IMR-90 (cell line): ENCODE results near the gene STEAP3. TPM values are rescaled to one million over a fixed set of nuclear protein-coding genes. Genes with fewer than 3 reads are reported as not detected.

ENCODE experiments used
- ATAC-seq: fragments of 200-7000 bp; cut with Tn5 transposase; 2 replicates; pipeline ENCODE4 v1.9.1; 2020; ENCODE audit warnings: low read depth, mild to moderate bottlenecking, moderate library complexity
- BruUV-seq: library from RNA; stranded (reverse); fragments of 400-500 nt; replicated peaks from 2 replicates; lab custom pipeline; 2021; lab: Mats Ljungman, UMichigan
- CTCF ChIA-PET: fragments of 300-600 bp; formaldehyde crosslinking; extraction: SDS; loops from one replicate; lab custom pipeline; 2021; ENCODE audit warnings: antibody characterized with exemption; lab: Yijun Ruan, JAX
- POLR2A ChIA-PET: fragments of 300-600 bp; sonication (Branson Sonifier 250); formaldehyde crosslinking; loops from one replicate; lab custom pipeline; 2022; ENCODE audit warnings: antibody characterized with exemption; ENCODE audit not compliant: unreplicated experiment; lab: Charles Lee
- DNase-seq: peaks from one replicate; pipeline ENCODE4 v3.0.0; 2013
- H2AFZ ChIP-seq: replicated peaks from 2 replicates; pipeline ENCODE3; 2013; ENCODE audit warnings: low read length, mild to moderate bottlenecking; ENCODE audit not compliant: poor library complexity
- H2AK5ac ChIP-seq: 2 replicates; pipeline ENCODE4 v1.6.1; 2013; ENCODE audit warnings: low read depth, low read length, inconsistent platforms
- H2AK9ac ChIP-seq: replicated peaks from 2 replicates; pipeline ENCODE3; 2013; ENCODE audit warnings: mild to moderate bottlenecking, low read depth, low read length, moderate library complexity; ENCODE audit not compliant: poor library complexity
- H2BK120ac ChIP-seq: 2 replicates; pipeline ENCODE4 v1.6.1; 2013; ENCODE audit warnings: low read depth, low read length, inconsistent platforms
- H2BK15ac ChIP-seq: 3 replicates; pipeline ENCODE4 v1.6.1; 2013; ENCODE audit warnings: low read depth, low read length, inconsistent platforms
- H2BK20ac ChIP-seq: 2 replicates; pipeline ENCODE4 v1.6.1; 2013; ENCODE audit warnings: low read depth, mild to moderate bottlenecking, inconsistent platforms, low read length, moderate library complexity
- H2BK5ac ChIP-seq: 2 replicates; pipeline ENCODE4 v1.6.1; 2013; ENCODE audit warnings: mild to moderate bottlenecking, low read depth, low read length, inconsistent platforms; ENCODE audit not compliant: poor library complexity, severe bottlenecking
- H3K14ac ChIP-seq: replicated peaks from 2 replicates; pipeline ENCODE4 v1.6.1; 2013; ENCODE audit warnings: low read depth, low read length, inconsistent platforms
- H3K18ac ChIP-seq: 2 replicates; pipeline ENCODE4 v1.6.1; 2013; ENCODE audit warnings: low read depth, low read length, control low read depth
- H3K23ac ChIP-seq: 2 replicates; pipeline ENCODE4 v1.6.1; 2013; ENCODE audit warnings: low read depth, low read length, inconsistent platforms
- H3K27ac ChIP-seq: 2 replicates; pipeline ENCODE4 v1.5.1; 2013; ENCODE audit warnings: mild to moderate bottlenecking, control low read depth, low read length; ENCODE audit not compliant: insufficient read depth
- H3K27me3 ChIP-seq: 2 replicates; pipeline ENCODE4 v1.6.1; 2013; ENCODE audit warnings: low read length; ENCODE audit not compliant: control insufficient read depth, insufficient read depth
- H3K36me3 ChIP-seq: 2 replicates; pipeline ENCODE4 v1.6.1; 2013; ENCODE audit warnings: low read length, mixed read lengths; ENCODE audit not compliant: control insufficient read depth, insufficient read depth
- H3K4ac ChIP-seq: 2 replicates; pipeline ENCODE4 v1.6.1; 2013; ENCODE audit warnings: low read depth, low read length, inconsistent platforms
- H3K4me1 ChIP-seq: 2 replicates; pipeline ENCODE4 v1.6.1; 2013; ENCODE audit warnings: low read length, mixed read lengths; ENCODE audit not compliant: control insufficient read depth, insufficient read depth
- H3K4me2 ChIP-seq: 2 replicates; pipeline ENCODE4 v1.6.1; 2013; ENCODE audit warnings: low read depth, mild to moderate bottlenecking, control low read depth, low read length, moderate library complexity
- H3K4me3 ChIP-seq: 2 replicates; pipeline ENCODE4 v1.5.1; 2013; ENCODE audit warnings: low read depth, mild to moderate bottlenecking, control low read depth, low read length, moderate library complexity; ENCODE audit not compliant: insufficient read depth
- H3K56ac ChIP-seq: 2 replicates; pipeline ENCODE4 v1.6.1; 2013; ENCODE audit warnings: low read length, inconsistent platforms; ENCODE audit not compliant: insufficient read depth; ENCODE audit errors: extremely low read depth
- H3K79me1 ChIP-seq, 2 experiments: 2 replicates each; pipeline ENCODE4 v1.6.1; 2013; ENCODE audit warnings: low read length in 2 of 2, inconsistent platforms in 1 of 2, low read depth in 1 of 2
- H3K9ac ChIP-seq: 2 replicates; pipeline ENCODE4 v1.6.1; 2013; ENCODE audit warnings: low read depth, low read length, control low read depth
- H3K9me1 ChIP-seq: 2 replicates; pipeline ENCODE4 v1.6.1; 2013; ENCODE audit warnings: low read length, inconsistent platforms; ENCODE audit not compliant: insufficient read depth
- H3K9me3 ChIP-seq: 2 replicates; pipeline ENCODE4 v1.6.1; 2013; ENCODE audit warnings: low read length; ENCODE audit not compliant: control insufficient read depth, insufficient read depth
- H4K20me1 ChIP-seq: 2 replicates; pipeline ENCODE4 v1.6.1; 2013; ENCODE audit warnings: low read length, inconsistent platforms; ENCODE audit not compliant: insufficient read depth
- H4K5ac ChIP-seq: 2 replicates; pipeline ENCODE4 v1.6.1; 2013; ENCODE audit warnings: mild to moderate bottlenecking, low read depth, low read length, control low read depth
- H4K8ac ChIP-seq, 2 experiments: 2 replicates each; pipeline ENCODE4 v1.6.1; 2013; ENCODE audit warnings: low read depth in 2 of 2, low read length in 2 of 2, control low read depth in 1 of 2, inconsistent platforms in 1 of 2
- H4K91ac ChIP-seq: 2 replicates; pipeline ENCODE4 v1.6.1; 2013; ENCODE audit warnings: low read depth, low read length, inconsistent platforms; ENCODE audit not compliant: insufficient read depth
- BHLHE40 ChIP-seq: fragments of 150-350 bp; IDR thresholded peaks from 2 replicates; pipeline ENCODE4 v1.6.1; 2016; ENCODE audit warnings: mild to moderate bottlenecking, low read depth, low read length
- CEBPB ChIP-seq: IDR thresholded peaks from 2 replicates; pipeline ENCODE4 v1.6.1; 2012; ENCODE audit warnings: low read depth, low read length, improper control_type of control experiment
- CHD1 ChIP-seq: IDR thresholded peaks from 2 replicates; pipeline ENCODE4 v1.6.1; 2012; ENCODE audit warnings: low read depth, low read length, improper control_type of control experiment
- MAFK ChIP-seq: IDR thresholded peaks from 2 replicates; pipeline ENCODE4 v1.6.1; 2012; ENCODE audit warnings: low read depth, low read length, improper control_type of control experiment
- MXI1 ChIP-seq: IDR thresholded peaks from 2 replicates; pipeline ENCODE4 v1.6.1; 2012; ENCODE audit warnings: low read depth, mild to moderate bottlenecking, low read length, moderate library complexity, borderline replicate concordance
- NFE2L2 ChIP-seq: fragments of 150-350 bp; IDR thresholded peaks from 2 replicates; pipeline ENCODE4 v1.6.1; 2016; ENCODE audit warnings: low read depth, mild to moderate bottlenecking, low read length
- POLR2A ChIP-seq: IDR thresholded peaks from 2 replicates; pipeline ENCODE4 v1.6.1; 2012; ENCODE audit warnings: mild to moderate bottlenecking, low read depth, low read length
- RAD21 ChIP-seq: IDR thresholded peaks from 2 replicates; pipeline ENCODE4 v1.6.1; 2012; ENCODE audit warnings: low read length, improper control_type of control experiment
- RCOR1 ChIP-seq: IDR thresholded peaks from 2 replicates; pipeline ENCODE4 v1.6.1; 2012; ENCODE audit warnings: mild to moderate bottlenecking, low read length, improper control_type of control experiment; ENCODE audit not compliant: insufficient replicate concordance
- RFX5 ChIP-seq: IDR thresholded peaks from 2 replicates; pipeline ENCODE4 v1.8.0; 2012; ENCODE audit warnings: low read depth, mild to moderate bottlenecking, low read length, moderate library complexity
- SMC3 ChIP-seq: fragments of 150-350 bp; IDR thresholded peaks from 2 replicates; pipeline ENCODE4 v1.6.1; 2016; ENCODE audit warnings: low read depth, mild to moderate bottlenecking, antibody characterized with exemption, low read length, moderate library complexity
- WGBS, 2 experiments: methylation state at CpG; one replicate each; pipeline versions ENCODE4 v1.1.5 to v1.1.7; 2013; ENCODE audit warnings: missing lambda C conversion rate in 2 of 2; ENCODE audit not compliant: insufficient read length in 1 of 2; ENCODE audit errors: extremely low coverage in 2 of 2; 5-methylcytosine and 5-hydroxymethylcytosine counted together
- dilution Hi-C: fragments of 300-500 bp; cut with HindIII; formaldehyde crosslinking; loops from one replicate; pipeline ENCODE4 v1.14.3; 2018; ENCODE audit warnings: low sequenced_read_pairs; ENCODE audit not compliant: unreplicated experiment
- in situ Hi-C: fragments of 300-500 bp; cut with MboI; formaldehyde crosslinking; loops from 3 replicates; pipeline ENCODE4 v1.14.3; 2019; ENCODE audit warnings: low sequenced_read_pairs, inconsistent platforms, mixed read lengths
- intact Hi-C: fragments of 100-400 bp; cut with micrococcal nuclease; formaldehyde crosslinking; loops from 2 replicates; pipeline ENCODE4 v1.10.0; 2022
- polyA plus RNA-seq, 3 experiments: library from polyadenylated mRNA; depleted of rRNA; stranded (reverse); fragments of >200 nt; gene quantifications; 2 replicates each; pipeline ENCODE4 v1.2.3, GENCODE V29; 2012; ENCODE audit warnings: low replicate concordance in 1 of 3
- total RNA-seq: library from RNA; depleted of rRNA; stranded (reverse); fragments of >200 nt; gene quantifications from 2 replicates; pipeline ENCODE4 v1.2.3, GENCODE V29; 2012
- TF ChIP-seq, protein P1 (sequence below): conservative IDR thresholded peaks from 2 replicates; pipeline ENCODE4 v1.5.1; 2012; ENCODE audit warnings: mild to moderate bottlenecking, low read depth, low read length, improper control_type of control experiment
- TF ChIP-seq, protein P2 (sequence below): fragments of 150-350 bp; IDR thresholded peaks from 2 replicates; pipeline ENCODE4 v1.6.1; 2016; ENCODE audit warnings: low read depth, mild to moderate bottlenecking, low read length, moderate library complexity, borderline replicate concordance

The STEAP3 gene
- total and polyA plus RNA-seq, 2 of the 4 experiments (the other 2 are of a cell fraction) = 19.4 to 43.9 TPM

DNA sequence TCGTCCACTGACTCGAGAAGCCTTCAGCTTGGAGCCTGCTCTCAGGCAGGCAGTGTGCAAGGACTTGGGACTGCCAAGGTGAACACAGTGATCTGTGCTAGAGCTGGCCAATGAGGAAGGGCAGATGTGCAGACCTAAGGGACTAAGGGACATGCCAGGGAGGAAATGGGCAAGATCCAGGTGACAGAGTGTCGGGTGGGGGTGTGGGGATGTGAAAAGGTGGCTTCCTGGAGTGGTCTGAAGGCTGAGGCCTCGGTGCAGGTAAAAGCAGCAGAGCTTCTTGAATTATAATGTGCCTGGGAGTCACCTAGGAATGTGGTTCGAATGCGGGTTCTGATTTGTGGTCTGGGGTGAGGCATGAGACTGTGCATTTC lies 42.0 kb downstream of the STEAP3 start:
- no peak overlapping the region for H2BK15ac ChIP-seq
- H3K4ac ChIP-seq = no peak overlapping the region
- H2AFZ ChIP-seq = no peak overlapping the region
- H4K91ac ChIP-seq = no peak overlapping the region
- H3K9me1 ChIP-seq = peaks cover 8% of the 10 kb centered on the region
- no peaks in the 10 kb centered on the region for H3K36me3 ChIP-seq
- H3K56ac ChIP-seq = no peak overlapping the region
- in situ Hi-C loops = loop anchor here (25.0 kb wide), 1 partner anchor 103 kb away; the partner anchor contains the start of gene C1QL2
- intact Hi-C loops = loop anchor here (1.0 kb wide), 2 partner anchors 46 to 254 kb away; no protein-coding TSS in a partner anchor
- no peak overlapping the region for H2BK5ac ChIP-seq
- dilution Hi-C loops = no loop called here
- no peak overlapping the region for H3K23ac ChIP-seq
- ChIA-PET POLR2A (no interaction called here), CTCF (no interaction called here)
- no peak overlapping the region for H3K4me3 ChIP-seq
- WGBS, 2 experiments = 85% methylated on average over 3 of the region's 6 CpGs; no CpG with 5 or more reads in 1 of the 2 experiments
- no peak overlapping the region for H3K14ac ChIP-seq
- TF ChIP-seq SMC3 = no peak
- no peak for TF ChIP-seq RAD21
- TF ChIP-seq CEBPB = no peak
- no peak for TF ChIP-seq NFE2L2
- no peak for TF ChIP-seq CHD1
- TF ChIP-seq RFX5 = no peak
- TF ChIP-seq MAFK = no peak
- TF ChIP-seq POLR2A = no peak
- TF ChIP-seq MXI1 = no peak
- no peak for TF ChIP-seq RCOR1
- TF ChIP-seq BHLHE40 = no peak
- TF ChIP-seq, protein P1, sequence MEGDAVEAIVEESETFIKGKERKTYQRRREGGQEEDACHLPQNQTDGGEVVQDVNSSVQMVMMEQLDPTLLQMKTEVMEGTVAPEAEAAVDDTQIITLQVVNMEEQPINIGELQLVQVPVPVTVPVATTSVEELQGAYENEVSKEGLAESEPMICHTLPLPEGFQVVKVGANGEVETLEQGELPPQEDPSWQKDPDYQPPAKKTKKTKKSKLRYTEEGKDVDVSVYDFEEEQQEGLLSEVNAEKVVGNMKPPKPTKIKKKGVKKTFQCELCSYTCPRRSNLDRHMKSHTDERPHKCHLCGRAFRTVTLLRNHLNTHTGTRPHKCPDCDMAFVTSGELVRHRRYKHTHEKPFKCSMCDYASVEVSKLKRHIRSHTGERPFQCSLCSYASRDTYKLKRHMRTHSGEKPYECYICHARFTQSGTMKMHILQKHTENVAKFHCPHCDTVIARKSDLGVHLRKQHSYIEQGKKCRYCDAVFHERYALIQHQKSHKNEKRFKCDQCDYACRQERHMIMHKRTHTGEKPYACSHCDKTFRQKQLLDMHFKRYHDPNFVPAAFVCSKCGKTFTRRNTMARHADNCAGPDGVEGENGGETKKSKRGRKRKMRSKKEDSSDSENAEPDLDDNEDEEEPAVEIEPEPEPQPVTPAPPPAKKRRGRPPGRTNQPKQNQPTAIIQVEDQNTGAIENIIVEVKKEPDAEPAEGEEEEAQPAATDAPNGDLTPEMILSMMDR = no peak
- TF ChIP-seq, protein P2, sequence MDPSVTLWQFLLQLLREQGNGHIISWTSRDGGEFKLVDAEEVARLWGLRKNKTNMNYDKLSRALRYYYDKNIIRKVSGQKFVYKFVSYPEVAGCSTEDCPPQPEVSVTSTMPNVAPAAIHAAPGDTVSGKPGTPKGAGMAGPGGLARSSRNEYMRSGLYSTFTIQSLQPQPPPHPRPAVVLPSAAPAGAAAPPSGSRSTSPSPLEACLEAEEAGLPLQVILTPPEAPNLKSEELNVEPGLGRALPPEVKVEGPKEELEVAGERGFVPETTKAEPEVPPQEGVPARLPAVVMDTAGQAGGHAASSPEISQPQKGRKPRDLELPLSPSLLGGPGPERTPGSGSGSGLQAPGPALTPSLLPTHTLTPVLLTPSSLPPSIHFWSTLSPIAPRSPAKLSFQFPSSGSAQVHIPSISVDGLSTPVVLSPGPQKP = no peak
- ATAC-seq = no peak
- H3K27me3 ChIP-seq = no peaks in the 10 kb centered on the region
- H4K8ac ChIP-seq = no peak overlapping the region
- no peak overlapping the region for H3K9ac ChIP-seq
- H4K20me1 ChIP-seq = no peaks in the 10 kb centered on the region
- no peak overlapping the region for H3K18ac ChIP-seq
- no peak overlapping the region for H2BK120ac ChIP-seq
- H2AK5ac ChIP-seq = no peak overlapping the region
- no peak overlapping the region for H2BK20ac ChIP-seq
- H4K5ac ChIP-seq = no peak overlapping the region
- no TSS peak for BruUV-seq
- no peak for DNase-seq
- H3K27ac ChIP-seq = no peak overlapping the region
- peaks cover 6% of the 10 kb centered on the region; the same call in 1 of the 2 replicates for H3K4me1 ChIP-seq
- H3K79me1 ChIP-seq = no peaks in the 10 kb centered on the region
- H2AK9ac ChIP-seq = no peak overlapping the region
- H3K9me3 ChIP-seq = no peaks in the 10 kb centered on the region
- no peak overlapping the region for H3K4me2 ChIP-seq
